KMS-11 (cell line): ENCODE results near the gene FBXO34.

Experiments used
- H2AFZ ChIP-seq: fragments of 200-600 bp; sonication (generic); 2 replicates; pipeline ENCODE4 v1.6.1; 2016; ENCODE audit warnings: antibody characterized with exemption, mixed run types, low read depth
- H3K27ac ChIP-seq: fragments of 200-600 bp; sonication (generic); 2 replicates; pipeline ENCODE4 v1.6.1; 2016; ENCODE audit warnings: mild to moderate bottlenecking, mixed run types
- H3K27me3 ChIP-seq: fragments of 200-600 bp; sonication (generic); 2 replicates; pipeline ENCODE4 v1.6.1; 2017; ENCODE audit warnings: mild to moderate bottlenecking, low read depth, mixed run types, moderate library complexity; ENCODE audit not compliant: insufficient read depth
- H3K36me3 ChIP-seq: fragments of 200-600 bp; sonication (generic); 2 replicates; pipeline ENCODE4 v1.6.1; 2017; ENCODE audit warnings: mild to moderate bottlenecking, mixed run types; ENCODE audit not compliant: insufficient read depth
- H3K4me1 ChIP-seq: fragments of 200-600 bp; sonication (generic); 2 replicates; pipeline ENCODE4 v1.6.1; 2016; ENCODE audit warnings: mild to moderate bottlenecking, low read depth, mixed run types; ENCODE audit not compliant: poor library complexity, severe bottlenecking
- H3K4me2 ChIP-seq: fragments of 200-600 bp; sonication (generic); 2 replicates; pipeline ENCODE4 v1.7.0; 2016; ENCODE audit warnings: mild to moderate bottlenecking, mixed run types
- H3K4me3 ChIP-seq: fragments of 200-600 bp; sonication (generic); IDR thresholded peaks from 2 replicates; pipeline ENCODE4 v1.6.1; 2017; ENCODE audit warnings: low read depth, low read length, mixed read lengths; ENCODE audit not compliant: insufficient read depth
- H3K79me2 ChIP-seq: fragments of 200-600 bp; sonication (generic); 2 replicates; pipeline ENCODE4 v1.6.1; 2016; ENCODE audit warnings: low read depth, mixed run types; ENCODE audit not compliant: insufficient read depth
- H3K9ac ChIP-seq: fragments of 200-600 bp; sonication (generic); 2 replicates; pipeline ENCODE4 v1.6.1; 2016; ENCODE audit warnings: mild to moderate bottlenecking, mixed run types
- H4K20me1 ChIP-seq: fragments of 200-600 bp; sonication (generic); 2 replicates; pipeline ENCODE4 v1.6.1; 2016; ENCODE audit warnings: mild to moderate bottlenecking, mixed run types; ENCODE audit not compliant: insufficient read depth
- TF ChIP-seq, protein P1 (sequence below): fragments of 200-600 bp; sonication (generic); conservative IDR thresholded peaks from 2 replicates; pipeline ENCODE4 v1.6.1; 2017; ENCODE audit warnings: low read depth, mild to moderate bottlenecking, antibody characterized with exemption, low read length, moderate library complexity, mixed read lengths

The FBXO34 gene

DNA sequence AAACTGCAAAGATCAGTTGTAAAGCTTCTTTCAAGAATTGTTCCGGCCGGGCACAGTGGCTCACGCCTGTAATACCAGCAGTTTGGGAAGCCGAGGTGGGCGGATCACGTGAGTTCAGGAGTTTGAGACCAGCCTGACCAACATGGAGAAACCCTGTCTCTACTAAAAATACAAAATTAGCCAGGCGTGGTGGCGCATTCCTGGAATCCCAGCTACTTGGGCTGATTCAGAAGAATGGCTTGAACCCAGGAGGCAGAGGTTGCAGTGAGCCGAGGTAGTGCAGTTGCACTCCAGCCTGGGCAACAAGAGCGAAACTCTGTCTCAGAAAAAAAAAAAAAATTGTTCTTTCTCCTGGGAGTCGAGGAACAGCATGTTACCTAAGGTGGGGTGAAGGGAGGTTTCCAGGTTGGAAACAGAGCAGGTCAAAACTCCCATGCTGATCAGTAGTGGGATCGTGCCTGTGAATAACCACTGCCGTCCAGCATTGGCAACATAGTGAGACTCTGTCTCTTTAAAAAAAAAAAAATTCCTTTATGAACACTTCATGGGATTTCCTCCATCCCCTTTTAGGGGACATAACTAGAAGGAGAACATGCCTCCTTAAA is 13.9 kb downstream of the FBXO34 start:
- no peaks in the 10 kb centered on the region for H3K27me3 ChIP-seq
- H3K4me1 ChIP-seq = no peaks in the 10 kb centered on the region
- H3K36me3 ChIP-seq = no peaks in the 10 kb centered on the region
- TF ChIP-seq, protein P1, sequence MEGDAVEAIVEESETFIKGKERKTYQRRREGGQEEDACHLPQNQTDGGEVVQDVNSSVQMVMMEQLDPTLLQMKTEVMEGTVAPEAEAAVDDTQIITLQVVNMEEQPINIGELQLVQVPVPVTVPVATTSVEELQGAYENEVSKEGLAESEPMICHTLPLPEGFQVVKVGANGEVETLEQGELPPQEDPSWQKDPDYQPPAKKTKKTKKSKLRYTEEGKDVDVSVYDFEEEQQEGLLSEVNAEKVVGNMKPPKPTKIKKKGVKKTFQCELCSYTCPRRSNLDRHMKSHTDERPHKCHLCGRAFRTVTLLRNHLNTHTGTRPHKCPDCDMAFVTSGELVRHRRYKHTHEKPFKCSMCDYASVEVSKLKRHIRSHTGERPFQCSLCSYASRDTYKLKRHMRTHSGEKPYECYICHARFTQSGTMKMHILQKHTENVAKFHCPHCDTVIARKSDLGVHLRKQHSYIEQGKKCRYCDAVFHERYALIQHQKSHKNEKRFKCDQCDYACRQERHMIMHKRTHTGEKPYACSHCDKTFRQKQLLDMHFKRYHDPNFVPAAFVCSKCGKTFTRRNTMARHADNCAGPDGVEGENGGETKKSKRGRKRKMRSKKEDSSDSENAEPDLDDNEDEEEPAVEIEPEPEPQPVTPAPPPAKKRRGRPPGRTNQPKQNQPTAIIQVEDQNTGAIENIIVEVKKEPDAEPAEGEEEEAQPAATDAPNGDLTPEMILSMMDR = no peak
- no peak overlapping the region for H3K9ac ChIP-seq
- H4K20me1 ChIP-seq = no peaks in the 10 kb centered on the region
- peaks cover 8% of the 10 kb centered on the region; the same call in 1 of the 2 replicates for H3K79me2 ChIP-seq
- H2AFZ ChIP-seq = no peak overlapping the region
- no peak overlapping the region for H3K27ac ChIP-seq
- H3K4me2 ChIP-seq = no peak overlapping the region
- no peak overlapping the region for H3K4me3 ChIP-seq

DNA sequence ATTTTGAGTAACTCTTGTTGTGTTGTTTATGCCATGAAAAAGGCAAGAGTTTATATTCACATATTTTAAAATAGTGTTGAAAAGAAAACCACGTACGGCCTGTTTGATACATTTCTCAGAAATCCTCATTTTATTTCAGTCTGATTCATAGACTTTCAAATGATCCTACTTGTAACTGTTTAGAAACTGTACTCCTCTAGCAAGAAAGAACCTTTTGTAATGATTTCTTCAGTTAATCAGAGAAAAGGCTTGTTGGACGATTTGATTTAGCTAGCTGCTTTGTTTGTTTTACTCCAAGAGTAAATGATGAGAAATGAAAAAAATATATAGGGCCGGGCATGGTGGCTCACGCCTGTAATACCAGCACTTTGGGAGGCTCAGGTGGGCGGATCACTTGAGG is 17.2 kb downstream of the FBXO34 start:
- Histone ChIP-seq H3K36me3 (no peaks in the 10 kb centered on the region), H4K20me1 (no peaks in the 10 kb centered on the region), H3K4me3 (no peak overlapping the region), H3K4me1 (peaks cover 4% of the 10 kb centered on the region), H3K9ac (no peak overlapping the region), H3K27ac (no peak overlapping the region), H3K4me2 (no peak overlapping the region), H2AFZ (no peak overlapping the region), H3K79me2 (peaks cover 8% of the 10 kb centered on the region; the same call in 1 of the 2 replicates), H3K27me3 (no peaks in the 10 kb centered on the region)
- TF ChIP-seq, protein P1 = no peak

DNA sequence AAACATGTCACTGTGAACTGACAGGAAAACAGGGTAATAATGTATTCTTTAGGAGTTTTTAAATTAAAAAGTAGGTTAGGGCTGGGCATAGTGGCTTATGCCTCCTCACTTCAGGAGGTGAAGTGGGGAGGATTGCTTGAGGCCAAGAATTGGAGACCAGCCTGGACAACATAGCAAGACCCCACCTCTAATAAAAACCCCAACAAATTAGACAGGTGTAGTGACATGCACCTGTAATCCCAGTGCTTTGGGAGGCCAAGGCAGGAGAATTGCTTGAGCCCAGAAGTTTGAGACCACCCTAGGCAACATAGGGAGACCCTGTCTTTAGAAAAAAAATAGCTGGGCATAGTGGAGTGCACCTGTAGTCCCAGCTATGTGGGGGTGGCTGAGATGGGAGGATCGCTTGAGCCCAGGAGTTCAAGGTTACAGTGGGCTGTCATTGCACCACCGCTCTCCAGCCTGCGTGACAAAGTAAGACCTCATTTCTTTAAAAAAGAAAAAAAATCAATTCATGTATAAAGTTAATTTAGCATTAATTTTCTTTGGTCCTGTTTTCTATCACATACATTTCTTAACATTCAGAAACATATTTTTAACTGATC is 20.4 kb downstream of the FBXO34 start:
- no peak overlapping the region for H3K4me2 ChIP-seq
- no peaks in the 10 kb centered on the region for H3K36me3 ChIP-seq
- peaks cover 21% of the 10 kb centered on the region for H3K4me1 ChIP-seq
- no peak overlapping the region for H3K27ac ChIP-seq
- H3K79me2 ChIP-seq = peaks cover 8% of the 10 kb centered on the region; the same call in 1 of the 2 replicates
- H2AFZ ChIP-seq = no peak overlapping the region
- TF ChIP-seq, protein P1 = no peak
- H4K20me1 ChIP-seq = 0 out of 2 replicates have a peak, but pooled peaks cover 4% of the 10 kb centered on the region
- H3K27me3 ChIP-seq = no peaks in the 10 kb centered on the region
- H3K4me3 ChIP-seq = no peak overlapping the region
- H3K9ac ChIP-seq = no peak overlapping the region

DNA sequence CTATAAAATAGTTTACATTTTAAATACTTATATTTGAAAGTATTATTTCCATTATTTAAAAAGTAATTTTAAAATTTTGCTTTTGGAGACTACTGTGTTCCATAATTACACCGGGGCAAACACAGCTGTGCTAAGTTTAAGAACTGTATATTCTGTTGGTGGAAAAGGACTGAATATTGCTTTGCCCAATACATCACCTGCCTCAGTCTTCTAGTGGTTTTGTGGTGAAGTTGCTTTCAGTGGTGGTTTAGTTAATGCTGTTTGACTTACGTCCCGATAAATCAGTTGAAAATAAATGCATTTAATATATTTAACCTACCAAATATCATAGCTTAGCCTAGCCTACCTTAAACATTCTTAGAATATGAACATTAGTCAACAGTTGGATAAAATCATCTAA is 23.4 kb downstream of the FBXO34 start:
- TF ChIP-seq, protein P1 = no peak
- peaks cover 28% of the 10 kb centered on the region for H3K4me1 ChIP-seq
- no peak overlapping the region for H2AFZ ChIP-seq
- H3K27ac ChIP-seq = no peak overlapping the region
- peak overlapping the region; percentile 22; the same call in 1 of the 2 replicates for H3K4me2 ChIP-seq
- no peaks in the 10 kb centered on the region for H3K27me3 ChIP-seq
- H3K9ac ChIP-seq = no peak overlapping the region
- H3K36me3 ChIP-seq = no peaks in the 10 kb centered on the region
- H3K4me3 ChIP-seq = no peak overlapping the region
- 0 out of 2 replicates have a peak, but pooled peaks cover 4% of the 10 kb centered on the region for H4K20me1 ChIP-seq
- H3K79me2 ChIP-seq = no peaks in the 10 kb centered on the region; the same call in 1 of the 2 replicates
